Measurements from ENCODE around the gene PPP1R7. TPM values are rescaled to one million over a fixed set of nuclear protein-coding genes. Genes with fewer than 3 reads are reported as not detected.

The PPP1R7 gene
- polyA plus RNA-seq, 1 of the 3 experiments (the other 2 are of a cell fraction) = 56.9 TPM

DNA sequence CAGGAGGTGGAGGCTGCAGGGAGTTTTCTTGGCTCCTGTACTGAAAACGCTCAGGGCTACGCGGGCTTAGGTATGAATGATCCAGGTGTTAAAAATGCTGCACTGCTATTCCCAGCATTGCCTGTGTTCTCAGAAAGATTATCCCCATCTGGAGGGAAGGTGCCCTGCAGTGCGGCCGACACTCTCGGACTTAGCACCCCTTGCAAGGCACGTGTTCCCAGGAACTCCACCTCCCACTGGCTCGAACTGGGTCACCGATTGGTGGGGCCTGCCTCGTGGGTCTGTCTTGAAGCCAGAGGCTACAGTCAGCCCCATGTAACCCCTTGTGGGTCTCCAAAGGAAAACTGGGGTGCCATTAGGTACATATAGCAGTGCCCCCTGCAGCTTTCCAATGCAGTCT, 63.9 kb downstream of the PPP1R7 start:
- Histone ChIP-seq H3K36me3 (replicated peaks in 1 of 2; ENCODE audit: control insufficient read depth in 1 of 2, insufficient read depth in 2 of 2, low read length in 1 of 2) (no peaks in the 10 kb centered on the region), H3K9me3 (no peaks in the 10 kb centered on the region), H3K9me2 (no peaks in the 10 kb centered on the region), H2AFZ (ENCODE audit: low read depth) (no peak overlapping the region), H3K27ac (ENCODE audit: low read depth in 2 of 2, low read length in 1 of 2) (no peak overlapping the region), H3K79me2 (ENCODE audit: insufficient read depth) (no peaks in the 10 kb centered on the region), H3F3A (replicated peaks; ENCODE audit: insufficient read depth) (peaks cover 10% of the 10 kb centered on the region), H3K4me3 (ENCODE audit: low read depth in 2 of 2, low read length in 1 of 2) (no peak overlapping the region), H3K9ac (no peak overlapping the region), H3K4me1 (ENCODE audit: control insufficient read depth in 1 of 2, insufficient read depth in 2 of 2, low read depth in 1 of 2, low read length in 1 of 2) (peaks cover 2 to 3% of the 10 kb centered on the region in 2 experiments; a peak in 2 of 4 replicates), H3K27me3 (ENCODE audit: insufficient read depth) (no peaks in the 10 kb centered on the region), H3K4me2 (no peak overlapping the region), H4K20me1 (ENCODE audit: insufficient read depth) (no peaks in the 10 kb centered on the region)
- POLR2A ChIA-PET = no interaction called here
- TF ChIP-seq, protein P1, sequence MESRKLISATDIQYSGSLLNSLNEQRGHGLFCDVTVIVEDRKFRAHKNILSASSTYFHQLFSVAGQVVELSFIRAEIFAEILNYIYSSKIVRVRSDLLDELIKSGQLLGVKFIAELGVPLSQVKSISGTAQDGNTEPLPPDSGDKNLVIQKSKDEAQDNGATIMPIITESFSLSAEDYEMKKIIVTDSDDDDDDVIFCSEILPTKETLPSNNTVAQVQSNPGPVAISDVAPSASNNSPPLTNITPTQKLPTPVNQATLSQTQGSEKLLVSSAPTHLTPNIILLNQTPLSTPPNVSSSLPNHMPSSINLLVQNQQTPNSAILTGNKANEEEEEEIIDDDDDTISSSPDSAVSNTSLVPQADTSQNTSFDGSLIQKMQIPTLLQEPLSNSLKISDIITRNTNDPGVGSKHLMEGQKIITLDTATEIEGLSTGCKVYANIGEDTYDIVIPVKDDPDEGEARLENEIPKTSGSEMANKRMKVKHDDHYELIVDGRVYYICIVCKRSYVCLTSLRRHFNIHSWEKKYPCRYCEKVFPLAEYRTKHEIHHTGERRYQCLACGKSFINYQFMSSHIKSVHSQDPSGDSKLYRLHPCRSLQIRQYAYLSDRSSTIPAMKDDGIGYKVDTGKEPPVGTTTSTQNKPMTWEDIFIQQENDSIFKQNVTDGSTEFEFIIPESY (IDR thresholded peaks at IDR 0.05; ENCODE audit: borderline replicate concordance, low read depth) = no peak
- no peak for TF ChIP-seq JUND (IDR thresholded peaks at IDR 0.05)
- TF ChIP-seq USF1 (IDR thresholded peaks at IDR 0.05; ENCODE audit: borderline replicate concordance, low read depth) = no peak
- DNase-seq = no peak
- 51% methylated on average over 4 of the region's 10 CpGs for WGBS (ENCODE audit: low lambda C conversion rate)
- CTCF ChIA-PET = no interaction called here

DNA sequence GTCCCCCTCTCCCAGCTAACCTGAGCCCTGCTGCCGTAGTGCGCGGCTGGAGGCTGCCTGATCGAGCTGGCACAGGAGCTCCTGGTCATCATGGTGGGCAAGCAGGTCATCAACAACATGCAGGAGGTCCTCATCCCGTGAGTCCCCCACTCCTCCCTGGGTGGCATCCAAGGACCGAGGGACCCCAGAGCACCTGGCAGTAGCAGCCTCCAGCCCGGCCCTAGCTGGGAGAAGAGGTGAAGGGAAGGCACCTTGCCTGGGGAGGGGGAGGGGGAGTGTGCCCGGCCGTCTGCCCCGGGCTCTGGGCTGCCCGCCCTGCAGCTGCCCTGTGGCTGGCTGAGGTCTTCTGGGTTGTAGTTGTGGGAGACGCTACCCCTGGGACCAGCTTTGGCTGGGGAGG, 64.5 kb downstream of the PPP1R7 start:
- H2AFZ ChIP-seq (ENCODE audit: low read depth) = no peak overlapping the region
- no peak for DNase-seq
- no peaks in the 10 kb centered on the region for H3K9me2 ChIP-seq

GRCh38 chr2:241215421-241215820, 65.2 kb downstream of the PPP1R7 start:
- Histone ChIP-seq H3K36me3 (replicated peaks in 1 of 2; ENCODE audit: control insufficient read depth in 1 of 2, insufficient read depth in 2 of 2, low read length in 1 of 2) (no peaks in the 10 kb centered on the region), H3K4me1 (ENCODE audit: control insufficient read depth in 1 of 2, insufficient read depth in 2 of 2, low read depth in 1 of 2, low read length in 1 of 2) (peaks cover 2 to 6% of the 10 kb centered on the region in 2 experiments; a peak in 2 of 4 replicates), H3K79me2 (ENCODE audit: insufficient read depth) (no peaks in the 10 kb centered on the region), H3K27me3 (ENCODE audit: insufficient read depth) (no peaks in the 10 kb centered on the region), H3K9me2 (no peaks in the 10 kb centered on the region), H3K9me3 (no peaks in the 10 kb centered on the region), H2AFZ (ENCODE audit: low read depth) (no peak overlapping the region), H4K20me1 (ENCODE audit: insufficient read depth) (no peaks in the 10 kb centered on the region), H3K4me2 (no peak overlapping the region), H3K27ac (ENCODE audit: low read depth in 2 of 2, low read length in 1 of 2) (no peak overlapping the region), H3K4me3 (ENCODE audit: low read depth in 2 of 2, low read length in 1 of 2) (no peak overlapping the region), H3F3A (replicated peaks; ENCODE audit: insufficient read depth) (peaks cover 15% of the 10 kb centered on the region), H3K9ac (no peak overlapping the region)
- TF ChIP-seq RCOR1 (IDR thresholded peaks at IDR 0.05; ENCODE audit: low read length) (no peak), SIN3A (IDR thresholded peaks at IDR 0.05; ENCODE audit: borderline replicate concordance, low read depth, low read length) (no peak)
- ChIA-PET CTCF (no interaction called here), POLR2A (no interaction called here)
- no peak for DNase-seq
- 84% methylated on average over 6 of the region's 9 CpGs for WGBS (ENCODE audit: low lambda C conversion rate)

More for the DNA sequence above, 64.5 kb downstream of the PPP1R7 start:
- Histone ChIP-seq H3K36me3 (replicated peaks in 1 of 2; ENCODE audit: control insufficient read depth in 1 of 2, insufficient read depth in 2 of 2, low read length in 1 of 2) (no peaks in the 10 kb centered on the region), H3K4me1 (ENCODE audit: control insufficient read depth in 1 of 2, insufficient read depth in 2 of 2, low read depth in 1 of 2, low read length in 1 of 2) (peaks cover 2 to 6% of the 10 kb centered on the region in 2 experiments; a peak in 2 of 4 replicates), H3K4me2 (no peak overlapping the region), H4K20me1 (ENCODE audit: insufficient read depth) (no peaks in the 10 kb centered on the region), H3K9me3 (no peaks in the 10 kb centered on the region), H3K4me3 (ENCODE audit: low read depth in 2 of 2, low read length in 1 of 2) (no peak overlapping the region), H3K27ac (ENCODE audit: low read depth in 2 of 2, low read length in 1 of 2) (no peak overlapping the region), H3K9ac (no peak overlapping the region), H3K27me3 (ENCODE audit: insufficient read depth) (no peaks in the 10 kb centered on the region), H3K79me2 (ENCODE audit: insufficient read depth) (no peaks in the 10 kb centered on the region), H3F3A (replicated peaks; ENCODE audit: insufficient read depth) (peaks cover 15% of the 10 kb centered on the region)
- TF ChIP-seq MXI1 (IDR thresholded peaks at IDR 0.05; ENCODE audit: low read depth, low read length) (no peak), TCF12 (IDR thresholded peaks at IDR 0.05) (no peak), TAF1 (IDR thresholded peaks at IDR 0.05; ENCODE audit: borderline replicate concordance, low read depth, low read length) (no peak)
- WGBS (ENCODE audit: low lambda C conversion rate) = 90% methylated on average over 7 of the region's 12 CpGs
- ChIA-PET POLR2A (no interaction called here), CTCF (no interaction called here)
